H1 (cell line): ENCODE measurements around the gene SCARB1. TPM values are rescaled to one million over a fixed set of nuclear protein-coding genes. Genes with fewer than 3 reads are reported as not detected.

Source experiments
- CTCF ChIA-PET: fragments of 300-600 bp; sonication (Branson Sonifier 250); formaldehyde crosslinking; loops from one replicate; lab custom pipeline; 2021; ENCODE audit not compliant: partially characterized antibody; lab: Charles Lee
- POLR2A ChIA-PET: fragments of 300-600 bp; sonication (Branson Sonifier 250); formaldehyde crosslinking; loops from one replicate; lab custom pipeline; 2021; ENCODE audit warnings: inconsistent platforms; ENCODE audit not compliant: partially characterized antibody; lab: Charles Lee
- DNase-seq, 2 experiments: peaks; one replicate each; pipeline versions ENCODE4 v3.0.0 to v3.0.0-alpha.2; 2010 to 2022; ENCODE audit warnings: low spot score in 2 of 2, low read depth in 1 of 2, mixed read lengths in 1 of 2
- FAIRE-seq: peaks from 2 replicates; lab custom pipeline; 2011; peaks lifted over from hg19 to GRCh38; lab: Jason Lieb, UNC
- H2AFZ ChIP-seq: 2 replicates; pipeline ENCODE4 v1.8.1; 2012; ENCODE audit warnings: low read length, inconsistent platforms
- H2AK5ac ChIP-seq: 2 replicates; pipeline ENCODE4 v1.6.1; 2013; ENCODE audit warnings: low read depth, low read length
- H2BK120ac ChIP-seq: replicated peaks from 2 replicates; pipeline ENCODE3; 2013; ENCODE audit warnings: low read depth, low read length, inconsistent platforms
- H2BK12ac ChIP-seq: 2 replicates; pipeline ENCODE4 v1.6.1; 2013; ENCODE audit warnings: low read depth, low read length
- H2BK15ac ChIP-seq: 2 replicates; pipeline ENCODE4 v1.6.1; 2013; ENCODE audit warnings: low read length
- H2BK20ac ChIP-seq: 2 replicates; pipeline ENCODE4 v1.6.1; 2013; ENCODE audit warnings: low read length
- H2BK5ac ChIP-seq: 2 replicates; pipeline ENCODE4 v1.6.1; 2013; ENCODE audit warnings: low read depth, low read length
- H3K14ac ChIP-seq: 2 replicates; pipeline ENCODE4 v1.6.1; 2013; ENCODE audit warnings: inconsistent platforms; ENCODE audit not compliant: insufficient read length
- H3K18ac ChIP-seq: 2 replicates; pipeline ENCODE4 v1.6.1; 2013; ENCODE audit warnings: low read length; ENCODE audit errors: extremely low read depth
- H3K23ac ChIP-seq: 2 replicates; pipeline ENCODE4 v1.6.1; 2013; ENCODE audit warnings: inconsistent platforms; ENCODE audit not compliant: insufficient read length
- H3K23me2 ChIP-seq: 2 replicates; pipeline ENCODE4 v1.6.1; 2013; ENCODE audit warnings: low read depth, low read length
- H3K27ac ChIP-seq: 2 replicates; pipeline ENCODE4 v1.6.1; 2011; ENCODE audit warnings: low read depth, low read length, inconsistent platforms
- H3K27me3 ChIP-seq, 4 experiments: replicated peaks in 1 of 4; 1 replicate in 1 of 4; 2 replicates in 3 of 4; pipeline versions ENCODE4 v1.6.1 to v1.8.1; 2011 to 2013; ENCODE audit warnings: low read length in 3 of 4, mild to moderate bottlenecking in 3 of 4, inconsistent platforms in 2 of 4, mixed read lengths in 2 of 4, moderate library complexity in 1 of 4; ENCODE audit not compliant: control insufficient read depth in 3 of 4, insufficient read depth in 3 of 4; ENCODE audit errors: extremely low read depth in 1 of 4
- H3K36me3 ChIP-seq, 4 experiments: 2 replicates each; pipeline versions ENCODE4 v1.6.1 to v1.8.1; 2011 to 2013; ENCODE audit warnings: mild to moderate bottlenecking in 4 of 4, low read length in 3 of 4, moderate library complexity in 2 of 4, control low read depth in 1 of 4, inconsistent platforms in 1 of 4; ENCODE audit not compliant: insufficient read depth in 4 of 4, control insufficient read depth in 2 of 4
- H3K4ac ChIP-seq: replicated peaks from 2 replicates; pipeline ENCODE3; 2013; ENCODE audit warnings: low read length, low read depth, mixed read lengths, inconsistent platforms; ENCODE audit not compliant: insufficient read length
- H3K4me1 ChIP-seq, 4 experiments: replicated peaks in 1 of 4; 1 replicate in 1 of 4; 2 replicates in 3 of 4; pipeline versions ENCODE4 v1.6.1 to v1.8.1; 2011 to 2013; ENCODE audit warnings: low read length in 3 of 4, inconsistent platforms in 2 of 4, mixed read lengths in 1 of 4; ENCODE audit not compliant: insufficient read depth in 4 of 4, control insufficient read depth in 3 of 4
- H3K4me2 ChIP-seq, 2 experiments: 2 replicates each; pipeline versions ENCODE4 v1.6.1 to v1.8.1; 2011 to 2013; ENCODE audit warnings: low read depth in 2 of 2, low read length in 2 of 2, control low read depth in 1 of 2, inconsistent platforms in 1 of 2, mild to moderate bottlenecking in 1 of 2; ENCODE audit not compliant: insufficient read depth in 1 of 2
- H3K4me3 ChIP-seq, 4 experiments: fragments of 200-600, 300-600 bp in 1 of 4; sonication (generic), shearing (Covaris generic), sonication (Bioruptor Twin) in 1 of 4; 2 replicates each; pipeline versions ENCODE4 v1.5.1 to v1.8.1; 2011 to 2016; ENCODE audit warnings: low read length in 4 of 4, low read depth in 3 of 4, control low read depth in 2 of 4, inconsistent platforms in 2 of 4, mild to moderate bottlenecking in 2 of 4, mixed read lengths in 1 of 4, moderate library complexity in 1 of 4; ENCODE audit not compliant: insufficient read depth in 2 of 4; ENCODE audit errors: extremely low read depth in 1 of 4
- H3K56ac ChIP-seq: replicated peaks from 2 replicates; pipeline ENCODE3; 2013; ENCODE audit warnings: low read depth, mild to moderate bottlenecking, mixed read lengths, low read length, inconsistent platforms; ENCODE audit not compliant: insufficient read length
- H3K79me1 ChIP-seq: 2 replicates; pipeline ENCODE4 v1.6.1; 2013; ENCODE audit warnings: low read depth, low read length, control low read depth
- H3K79me2 ChIP-seq, 2 experiments: 2 replicates each; pipeline versions ENCODE4 v1.6.1 to v1.8.1; 2012 to 2013; ENCODE audit warnings: low read length in 2 of 2, mild to moderate bottlenecking in 2 of 2, inconsistent platforms in 1 of 2; ENCODE audit not compliant: insufficient read depth in 2 of 2, control insufficient read depth in 1 of 2
- H3K9ac ChIP-seq, 4 experiments: replicated peaks in 1 of 4; 1 replicate in 1 of 4; 2 replicates in 3 of 4; pipeline versions ENCODE4 v1.6.1 to v1.8.1; 2011 to 2013; ENCODE audit warnings: low read depth in 3 of 4, low read length in 3 of 4, control low read depth in 2 of 4, mild to moderate bottlenecking in 2 of 4, moderate library complexity in 2 of 4, inconsistent platforms in 1 of 4; ENCODE audit errors: extremely low read depth in 1 of 4
- H3K9me3 ChIP-seq, 2 experiments: 2 replicates each; pipeline versions ENCODE4 v1.6.1 to v1.8.1; 2012 to 2013; ENCODE audit warnings: mild to moderate bottlenecking in 2 of 2, moderate library complexity in 2 of 2, control low read depth in 1 of 2, inconsistent platforms in 1 of 2, low read depth in 1 of 2, low read length in 1 of 2, mixed read lengths in 1 of 2; ENCODE audit not compliant: insufficient read depth in 2 of 2
- H4K20me1 ChIP-seq, 2 experiments: replicated peaks in 1 of 2; 2 replicates each; pipeline versions ENCODE3 to v1.8.1; 2011 to 2013; ENCODE audit warnings: inconsistent platforms in 2 of 2, low read length in 2 of 2, mild to moderate bottlenecking in 1 of 2; ENCODE audit not compliant: insufficient read depth in 2 of 2, control insufficient read depth in 1 of 2
- H4K5ac ChIP-seq: 2 replicates; pipeline ENCODE4 v1.6.1; 2013; ENCODE audit warnings: low read length, low read depth, mixed read lengths, inconsistent platforms; ENCODE audit not compliant: insufficient read length
- H4K8ac ChIP-seq: 2 replicates; pipeline ENCODE4 v1.8.0; 2013; ENCODE audit warnings: mild to moderate bottlenecking, moderate library complexity, low read length, inconsistent platforms; ENCODE audit not compliant: insufficient read depth; ENCODE audit errors: extremely low read depth
- H4K91ac ChIP-seq: replicated peaks from 2 replicates; pipeline ENCODE3; 2013; ENCODE audit warnings: low read length, mixed read lengths, inconsistent platforms; ENCODE audit not compliant: insufficient read length
- ATF3 ChIP-seq: IDR thresholded peaks from 2 replicates; pipeline ENCODE4 v1.6.1; 2011; ENCODE audit warnings: low read depth, mild to moderate bottlenecking, low read length; ENCODE audit not compliant: insufficient read depth
- CBX8 ChIP-seq: fragments of 300-800, 300-1000 bp; sonication (generic); IDR thresholded peaks from 2 replicates; pipeline ENCODE4 v1.7.1; 2016; ENCODE audit warnings: low read depth, low read length, borderline replicate concordance
- EP300 ChIP-seq, 2 experiments: IDR thresholded peaks; 1 replicate in 1 of 2; 2 replicates in 1 of 2; pipeline ENCODE4 v1.6.1; 2011 to 2012; ENCODE audit warnings: low read depth in 2 of 2, low read length in 2 of 2, mild to moderate bottlenecking in 2 of 2, borderline replicate concordance in 1 of 2, inconsistent platforms in 1 of 2, moderate library complexity in 1 of 2
- FOSL1 ChIP-seq: IDR thresholded peaks from 2 replicates; pipeline ENCODE4 v1.6.1; 2011; ENCODE audit warnings: mild to moderate bottlenecking, low read depth, low read length, moderate library complexity; ENCODE audit not compliant: insufficient read depth
- JUN ChIP-seq: IDR thresholded peaks from 2 replicates; pipeline ENCODE4 v1.6.1; 2011; ENCODE audit warnings: low read depth, mild to moderate bottlenecking, improper control_type of control experiment, low read length
- JUND ChIP-seq: IDR thresholded peaks from 2 replicates; pipeline ENCODE4 v1.6.1; 2011; ENCODE audit warnings: mild to moderate bottlenecking, improper control_type of control experiment, low read length
- KDM1A ChIP-seq: fragments of 200-600, 300-600 bp; sonication (generic); IDR thresholded peaks from 2 replicates; pipeline ENCODE4 v1.7.1; 2016; ENCODE audit warnings: mild to moderate bottlenecking, low read length, borderline replicate concordance
- SP2 ChIP-seq: IDR thresholded peaks from 2 replicates; pipeline ENCODE4 v1.6.1; 2012; ENCODE audit warnings: mild to moderate bottlenecking, low read length, inconsistent platforms
- TEAD4 ChIP-seq: IDR thresholded peaks from 2 replicates; pipeline ENCODE4 v1.6.1; 2012; ENCODE audit warnings: low read depth, low read length, inconsistent platforms, mixed read lengths
- ZNF274 ChIP-seq: IDR thresholded peaks from 2 replicates; pipeline ENCODE4 v1.7.0; 2012; ENCODE audit warnings: low read length, borderline replicate concordance; ENCODE audit errors: extremely low read depth
- WGBS, 2 experiments: shearing (Covaris generic) in 1 of 2; methylation state at CpG; one replicate each; pipeline versions ENCODE4 v1.1.6 to v1.1.7; 2013 to 2015; ENCODE audit warnings: low lambda C conversion rate in 2 of 2, mixed read lengths in 2 of 2, inconsistent platforms in 1 of 2, low coverage in 1 of 2, missing lambda C conversion rate in 1 of 2; ENCODE audit not compliant: insufficient replicate concordance in 2 of 2, insufficient coverage in 1 of 2, insufficient read length in 1 of 2; ENCODE audit errors: extremely low coverage in 1 of 2, missing lambda C conversion rate in 1 of 2; 5-methylcytosine and 5-hydroxymethylcytosine counted together
- polyA plus RNA-seq, 7 experiments: library from polyadenylated mRNA; depleted of rRNA in 3 of 7; stranded (reverse) in 5 of 7; unstranded in 2 of 7; fragments of >200 nt in 5 of 7; fragments of 200-250 nt in 2 of 7; gene quantifications; 1 replicate in 5 of 7; 2 replicates in 1 of 7; 4 replicates in 1 of 7; pipeline versions ENCODE4 v1.2.1 to v1.2.3, GENCODE V29; 2011 to 2013; ENCODE audit warnings: missing spikeins in 2 of 7, mixed read lengths in 2 of 7
- total RNA-seq: library from RNA; stranded (reverse); fragmentation: NEBNext Ultra II Directional; extraction: Animal tissue kit (Norgen Biotek cat#: 25700); gene quantifications from 2 replicates; pipeline ENCODE4 v1.2.1, GENCODE V29; 2021

Gene SCARB1
- total and polyA plus RNA-seq, 2 of the 8 experiments (the other 6 are each of a cell fraction or from before 2014, with no cell fraction given) = 45.3 to 57.1 TPM

- no peak overlapping the region for H2AFZ ChIP-seq
- H4K8ac ChIP-seq = peak overlapping the region; percentile 77; the same call in 1 of the 2 replicates
- peak; percentile 24 for FAIRE-seq
- peak overlapping the region; percentile 70; the same call in 1 of the 2 replicates for H3K27ac ChIP-seq
- peak overlapping the region; percentile 54 for H4K5ac ChIP-seq
- peak overlapping the region; percentile 88 for H2BK5ac ChIP-seq
- H4K91ac ChIP-seq = peak overlapping the region; percentile 79
- no peaks in the 10 kb centered on the region; the same call in 1 of the 2 replicates for H3K23me2 ChIP-seq
- no peak overlapping the region for H3K4ac ChIP-seq
- H3K27me3 ChIP-seq = no peaks in the 10 kb centered on the region
- H2BK15ac ChIP-seq = no peak overlapping the region
- H2BK20ac ChIP-seq = peak overlapping the region; percentile 51
- no peak overlapping the region for H2AK5ac ChIP-seq
- H3K23ac ChIP-seq = no peak overlapping the region
- peak overlapping the region in 3 of 4 experiments; percentile 16 to 38 (median 16); a peak in 2 of 7 replicates for H3K9ac ChIP-seq
- peak overlapping the region in 1 of 4 experiments; percentile 33; a peak in 2 of 8 replicates for H3K4me3 ChIP-seq
- no peaks in the 10 kb centered on the region for H4K20me1 ChIP-seq
- no peak overlapping the region for H2BK120ac ChIP-seq
- peaks cover 0 to 16% (median 8%) of the 10 kb centered on the region in 4 experiments; a peak in 6 of 7 replicates for H3K4me1 ChIP-seq
- ChIA-PET POLR2A (interaction anchor here (0.8 to 5.1 kb wide), 9 partner anchors 9 to 357 kb away, joined by 3 to 37 read pairs (median 4); no protein-coding TSS in a partner anchor), CTCF (interaction anchor here (1.1 to 4.1 kb wide), 4 partner anchors 13 to 177 kb away, joined by 3 to 30 read pairs (median 14); no protein-coding TSS in a partner anchor)
- H3K4me2 ChIP-seq = peak overlapping the region; percentile 30 to 58; a peak in 3 of 4 replicates
- DNase-seq = peak; percentile 67 to 82
- H3K18ac ChIP-seq = peak overlapping the region; percentile 82; the same call in 1 of the 2 replicates
- no peaks in the 10 kb centered on the region for H3K36me3 ChIP-seq
- H3K79me1 ChIP-seq = no peaks in the 10 kb centered on the region
- H2BK12ac ChIP-seq = peak overlapping the region; percentile 84
- 27% methylated on average over 23 of the region's 25 CpGs; no CpG with 5 or more reads in 1 of the 2 experiments for WGBS, 2 experiments
- H3K14ac ChIP-seq = no peak overlapping the region
- no peaks in the 10 kb centered on the region for H3K9me3 ChIP-seq
- no peak overlapping the region for H3K56ac ChIP-seq
- H3K79me2 ChIP-seq = no peaks in the 10 kb centered on the region
- peak; percentile 94 for TF ChIP-seq TEAD4
- peak; percentile 62 to 74; a peak in 2 of 3 replicates for TF ChIP-seq EP300 (IDR thresholded peaks at IDR 0.05; ENCODE audit: borderline replicate concordance in 1 of 2, low read depth in 2 of 2, low read length in 2 of 2)
- TF ChIP-seq ZNF274 = no peak
- no peak for TF ChIP-seq SP2
- no peak for TF ChIP-seq CBX8
- no peak for TF ChIP-seq ATF3
- TF ChIP-seq JUND = 0 out of 2 replicates have a peak, but pooled peaks have one; percentile 7
- TF ChIP-seq FOSL1 = no peak
- peak; percentile 99 for TF ChIP-seq KDM1A
- no peak for TF ChIP-seq JUN
These were observed 117.6 kb downstream of the SCARB1 start for GRCh38 chr12:124745891-124746570.
